SK-N-SH (cell line): ENCODE measurements around the gene SMIM26.

Experiments
- GABPA ChIP-seq: IDR thresholded peaks from 2 replicates; pipeline ENCODE4 v1.4.0; 2012; ENCODE audit warnings: low read depth, mild to moderate bottlenecking
- NRF1 ChIP-seq: IDR thresholded peaks from 2 replicates; pipeline ENCODE4 v1.6.1; 2012; ENCODE audit warnings: low read depth, mild to moderate bottlenecking, low read length
- SIN3A ChIP-seq: IDR thresholded peaks from 2 replicates; pipeline ENCODE4 v1.6.1; 2012; ENCODE audit warnings: low read depth, mild to moderate bottlenecking, low read length, moderate library complexity, borderline replicate concordance
- TF ChIP-seq, protein P1 (sequence below): IDR thresholded peaks from 2 replicates; pipeline ENCODE4 v1.6.1; 2012; ENCODE audit warnings: mild to moderate bottlenecking, low read depth, low read length, moderate library complexity
- TF ChIP-seq, protein P2 (sequence below): fragments of 200-600 bp; sonication (generic); IDR thresholded peaks from 2 replicates; pipeline ENCODE4 v1.6.1; 2017; ENCODE audit warnings: antibody characterized with exemption, mild to moderate bottlenecking, moderate library complexity

DNA sequence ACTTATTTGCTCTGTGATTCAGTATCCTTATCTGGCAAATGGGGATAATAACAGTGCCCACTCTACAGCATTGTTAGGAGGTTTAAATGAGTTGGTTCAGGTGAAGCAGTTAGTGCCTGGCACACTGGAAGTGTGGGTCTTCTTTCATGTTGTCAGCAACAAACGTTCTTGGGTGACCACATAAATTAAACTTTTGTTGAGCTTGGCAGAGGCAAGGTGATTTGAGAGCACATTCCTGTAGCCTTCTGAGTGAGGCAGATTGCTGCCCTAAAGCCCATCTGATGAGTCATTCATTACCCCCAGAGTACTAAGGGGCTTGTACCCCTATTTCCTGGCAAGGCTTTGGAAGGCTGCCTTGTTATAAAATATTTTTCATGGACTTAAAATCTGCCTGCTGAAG, 33.7 kb upstream of the SMIM26 start:
- TF ChIP-seq GABPA (no peak), SIN3A (no peak), NRF1 (no peak)
- TF ChIP-seq, protein P1, sequence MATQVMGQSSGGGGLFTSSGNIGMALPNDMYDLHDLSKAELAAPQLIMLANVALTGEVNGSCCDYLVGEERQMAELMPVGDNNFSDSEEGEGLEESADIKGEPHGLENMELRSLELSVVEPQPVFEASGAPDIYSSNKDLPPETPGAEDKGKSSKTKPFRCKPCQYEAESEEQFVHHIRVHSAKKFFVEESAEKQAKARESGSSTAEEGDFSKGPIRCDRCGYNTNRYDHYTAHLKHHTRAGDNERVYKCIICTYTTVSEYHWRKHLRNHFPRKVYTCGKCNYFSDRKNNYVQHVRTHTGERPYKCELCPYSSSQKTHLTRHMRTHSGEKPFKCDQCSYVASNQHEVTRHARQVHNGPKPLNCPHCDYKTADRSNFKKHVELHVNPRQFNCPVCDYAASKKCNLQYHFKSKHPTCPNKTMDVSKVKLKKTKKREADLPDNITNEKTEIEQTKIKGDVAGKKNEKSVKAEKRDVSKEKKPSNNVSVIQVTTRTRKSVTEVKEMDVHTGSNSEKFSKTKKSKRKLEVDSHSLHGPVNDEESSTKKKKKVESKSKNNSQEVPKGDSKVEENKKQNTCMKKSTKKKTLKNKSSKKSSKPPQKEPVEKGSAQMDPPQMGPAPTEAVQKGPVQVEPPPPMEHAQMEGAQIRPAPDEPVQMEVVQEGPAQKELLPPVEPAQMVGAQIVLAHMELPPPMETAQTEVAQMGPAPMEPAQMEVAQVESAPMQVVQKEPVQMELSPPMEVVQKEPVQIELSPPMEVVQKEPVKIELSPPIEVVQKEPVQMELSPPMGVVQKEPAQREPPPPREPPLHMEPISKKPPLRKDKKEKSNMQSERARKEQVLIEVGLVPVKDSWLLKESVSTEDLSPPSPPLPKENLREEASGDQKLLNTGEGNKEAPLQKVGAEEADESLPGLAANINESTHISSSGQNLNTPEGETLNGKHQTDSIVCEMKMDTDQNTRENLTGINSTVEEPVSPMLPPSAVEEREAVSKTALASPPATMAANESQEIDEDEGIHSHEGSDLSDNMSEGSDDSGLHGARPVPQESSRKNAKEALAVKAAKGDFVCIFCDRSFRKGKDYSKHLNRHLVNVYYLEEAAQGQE, result no peak
- TF ChIP-seq, protein P2, sequence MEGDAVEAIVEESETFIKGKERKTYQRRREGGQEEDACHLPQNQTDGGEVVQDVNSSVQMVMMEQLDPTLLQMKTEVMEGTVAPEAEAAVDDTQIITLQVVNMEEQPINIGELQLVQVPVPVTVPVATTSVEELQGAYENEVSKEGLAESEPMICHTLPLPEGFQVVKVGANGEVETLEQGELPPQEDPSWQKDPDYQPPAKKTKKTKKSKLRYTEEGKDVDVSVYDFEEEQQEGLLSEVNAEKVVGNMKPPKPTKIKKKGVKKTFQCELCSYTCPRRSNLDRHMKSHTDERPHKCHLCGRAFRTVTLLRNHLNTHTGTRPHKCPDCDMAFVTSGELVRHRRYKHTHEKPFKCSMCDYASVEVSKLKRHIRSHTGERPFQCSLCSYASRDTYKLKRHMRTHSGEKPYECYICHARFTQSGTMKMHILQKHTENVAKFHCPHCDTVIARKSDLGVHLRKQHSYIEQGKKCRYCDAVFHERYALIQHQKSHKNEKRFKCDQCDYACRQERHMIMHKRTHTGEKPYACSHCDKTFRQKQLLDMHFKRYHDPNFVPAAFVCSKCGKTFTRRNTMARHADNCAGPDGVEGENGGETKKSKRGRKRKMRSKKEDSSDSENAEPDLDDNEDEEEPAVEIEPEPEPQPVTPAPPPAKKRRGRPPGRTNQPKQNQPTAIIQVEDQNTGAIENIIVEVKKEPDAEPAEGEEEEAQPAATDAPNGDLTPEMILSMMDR, result no peak
